Naive thymus-derived CD4-positive, alpha-beta T cell (primary cell): ENCODE measurements around the gene SERPINE1. TPM values are rescaled to one million over a fixed set of nuclear protein-coding genes. Genes with fewer than 3 reads are reported as not detected.
"Not testable (repeated sequence)": the region's sequence is repeated elsewhere in the genome, so short reads cannot be mapped to it uniquely, and the experiment has no call there.

Source experiments
- ATAC-seq: fragments of 150-1000 bp; cut with Tn5 transposase; 2 replicates; pipeline ENCODE4 v1.10.0; 2021; ENCODE audit warnings: mild to moderate bottlenecking, moderate library complexity
- CTCF ChIA-PET: fragments of 350-600 bp; sonication (Branson Sonifier 250); formaldehyde crosslinking; loops from one replicate; lab custom pipeline; 2021; ENCODE audit warnings: antibody characterized with exemption; lab: Charles Lee
- POLR2A ChIA-PET: fragments of 350-600 bp; sonication (Branson Sonifier 250); formaldehyde crosslinking; loops from one replicate; lab custom pipeline; 2021; ENCODE audit warnings: antibody characterized with exemption, inconsistent platforms; lab: Charles Lee
- DNase-seq, 9 donors: peaks; one replicate each; pipeline versions ENCODE4 v3.0.0 to v3.0.0-alpha.2; 2020 to 2022; ENCODE audit warnings: mixed read lengths in 1 of 9
- H3K27ac ChIP-seq: one replicate; pipeline ENCODE4 v1.7.0; 2013; ENCODE audit warnings: mild to moderate bottlenecking, low read depth, low read length, moderate library complexity
- H3K27me3 ChIP-seq, 2 donors: one replicate each; pipeline ENCODE4 v1.7.0; 2013; ENCODE audit warnings: low read length in 2 of 2, mild to moderate bottlenecking in 2 of 2, moderate library complexity in 2 of 2; ENCODE audit not compliant: control insufficient read depth in 2 of 2, insufficient read depth in 2 of 2
- H3K36me3 ChIP-seq, 3 experiments: 1 replicate in 2 of 3; 2 replicates in 1 of 3; pipeline ENCODE4 v1.7.0; 2013; ENCODE audit warnings: low read length in 3 of 3, mild to moderate bottlenecking in 3 of 3, moderate library complexity in 1 of 3; ENCODE audit not compliant: insufficient read depth in 3 of 3, control insufficient read depth in 2 of 3
- H3K4me1 ChIP-seq, 2 donors: one replicate each; pipeline ENCODE4 v1.7.0; 2013; ENCODE audit warnings: low read length in 2 of 2, mild to moderate bottlenecking in 2 of 2, moderate library complexity in 1 of 2; ENCODE audit not compliant: control insufficient read depth in 2 of 2, insufficient read depth in 2 of 2
- H3K4me3 ChIP-seq: 2 replicates; pipeline ENCODE4 v1.7.0; 2013; ENCODE audit warnings: mild to moderate bottlenecking, low read length
- H3K9me3 ChIP-seq, 3 experiments: 1 replicate in 2 of 3; 2 replicates in 1 of 3; pipeline ENCODE4 v1.7.0; 2013; ENCODE audit warnings: low read length in 3 of 3; ENCODE audit not compliant: control insufficient read depth in 2 of 3
- H3K27ac Mint-ChIP-seq, 9 donors: one replicate each; pipeline ENCODE4 v1.8.0; 2020 to 2022; ENCODE audit warnings: mixed read lengths in 9 of 9, mild to moderate bottlenecking in 8 of 9, moderate library complexity in 5 of 9, inconsistent platforms in 2 of 9
- H3K27me3 Mint-ChIP-seq, 5 donors: one replicate each; pipeline ENCODE4 v1.8.0; 2021 to 2022; ENCODE audit warnings: mixed read lengths in 5 of 5, mild to moderate bottlenecking in 1 of 5
- H3K36me3 Mint-ChIP-seq, 5 donors: one replicate each; pipeline ENCODE4 v1.8.0; 2020 to 2022; ENCODE audit warnings: mixed read lengths in 5 of 5, mild to moderate bottlenecking in 3 of 5, inconsistent platforms in 1 of 5
- H3K4me1 Mint-ChIP-seq, 7 donors: one replicate each; pipeline ENCODE4 v1.8.0; 2020 to 2022; ENCODE audit warnings: mixed read lengths in 7 of 7, mild to moderate bottlenecking in 3 of 7, inconsistent platforms in 1 of 7
- H3K4me3 Mint-ChIP-seq, 10 donors: one replicate each; pipeline ENCODE4 v1.8.0; 2020 to 2022; ENCODE audit warnings: mild to moderate bottlenecking in 10 of 10, mixed read lengths in 10 of 10, moderate library complexity in 6 of 10, inconsistent platforms in 2 of 10
- H3K9me3 Mint-ChIP-seq, 11 donors: one replicate each; pipeline ENCODE4 v1.8.0; 2020 to 2022; ENCODE audit warnings: mixed read lengths in 11 of 11, mild to moderate bottlenecking in 4 of 11, inconsistent platforms in 1 of 11, moderate library complexity in 1 of 11
- intact Hi-C, 2 donors: fragments of 100-400 bp; cut with micrococcal nuclease; formaldehyde crosslinking; loops; one replicate each; pipeline ENCODE4 v1.15.1; 2023
- polyA plus RNA-seq, 2 donors: library from polyadenylated mRNA; unstranded; fragments of 300-500 nt; fragmentation: Illumina TruSeq; gene quantifications; one replicate each; pipeline ENCODE4 v1.2.3, GENCODE V29; 2021
- total RNA-seq, 6 experiments: library from RNA in 5 of 6; stranded (reverse) in 5 of 6; gene quantifications; 1 replicate in 5 of 6; 2 replicates in 1 of 6; pipeline ENCODE4 v1.2.3 and lab custom pipeline; 2021 to 2026

Gene SERPINE1
- total and polyA plus RNA-seq, 7 experiments from 2014 or later, result 0.08 to 0.56 (median 0.36) TPM; not detected in 4

GRCh38 chr7:101087334-101088068 lies 39.4 kb upstream of the SERPINE1 start:
- POLR2A ChIA-PET, result no interaction called here
- H3K4me1 ChIP-seq, result peaks cover 10 to 15% of the 10 kb centered on the region in 2 donors
- DNase-seq, result no peak
- no peak overlapping the region for H3K27ac ChIP-seq
- Mint-ChIP-seq H3K27ac (peak overlapping the region in 1 of 9 donors; percentile 73), H3K36me3 (peaks cover 0 to 22% (median 10%) of the 10 kb centered on the region in 5 donors), H3K4me3 (peak overlapping the region in 3 of 10 donors; percentile 91 to 98 (median 94)), H3K4me1 (peaks cover 23 to 52% (median 35%) of the 10 kb centered on the region in 7 donors), H3K27me3 (no peaks in the 10 kb centered on the region), H3K9me3 (no peaks in the 10 kb centered on the region)
- intact Hi-C loops, result loop anchor here in 1 of 2 donors (5.0 kb wide), 1 partner anchor 50 kb away; no protein-coding TSS in a partner anchor
- CTCF ChIA-PET, result interaction anchor here (0.5 kb wide), 1 partner anchor 188 kb away, joined by 6 read pairs; no protein-coding TSS in a partner anchor
- H3K9me3 ChIP-seq, result no peaks in the 10 kb centered on the region
- H3K36me3 ChIP-seq, result peaks cover 0 to 46% (median 12%) of the 10 kb centered on the region in 3 experiments
- no peak for ATAC-seq
- H3K27me3 ChIP-seq, result no peaks in the 10 kb centered on the region
- no peak overlapping the region for H3K4me3 ChIP-seq

GRCh38 chr7:101088069-101088425 lies 38.9 kb upstream of the SERPINE1 start:
- Mint-ChIP-seq H3K27ac (peak overlapping the region in 1 of 9 donors; percentile 56), H3K9me3 (no peaks in the 10 kb centered on the region), H3K4me3 (no peak overlapping the region), H3K36me3 (peaks cover 0 to 22% (median 10%) of the 10 kb centered on the region in 5 donors), H3K4me1 (peaks cover 23 to 54% (median 35%) of the 10 kb centered on the region in 7 donors), H3K27me3 (no peaks in the 10 kb centered on the region)
- peaks cover 10 to 15% of the 10 kb centered on the region in 2 donors for H3K4me1 ChIP-seq
- CTCF ChIA-PET, result interaction anchor here (0.5 kb wide), 1 partner anchor 188 kb away, joined by 6 read pairs; no protein-coding TSS in a partner anchor
- intact Hi-C loops, result loop anchor here in 1 of 2 donors (5.0 kb wide), 1 partner anchor 49 kb away; no protein-coding TSS in a partner anchor
- H3K27ac ChIP-seq, result no peak overlapping the region
- peaks cover 0 to 46% (median 12%) of the 10 kb centered on the region in 3 experiments for H3K36me3 ChIP-seq
- no peak for ATAC-seq
- POLR2A ChIA-PET, result no interaction called here
- no peaks in the 10 kb centered on the region for H3K9me3 ChIP-seq
- H3K4me3 ChIP-seq, result no peak overlapping the region
- DNase-seq, result no peak
- H3K27me3 ChIP-seq, result no peaks in the 10 kb centered on the region

- ATAC-seq (no peak), DNase-seq (no peak)
- ChIA-PET POLR2A (no interaction called here), CTCF (no interaction called here)
- Histone ChIP-seq H3K36me3 (peaks cover 0 to 46% (median 12%) of the 10 kb centered on the region in 3 experiments), H3K4me3 (no peak overlapping the region), H3K9me3 (no peaks in the 10 kb centered on the region), H3K27me3 (no peaks in the 10 kb centered on the region), H3K27ac (no peak overlapping the region), H3K4me1 (peaks cover 10 to 15% of the 10 kb centered on the region in 2 donors)
- H3K27ac Mint-ChIP-seq, result peak overlapping the region in 2 of 9 donors; percentile 13 to 69
- intact Hi-C loops, result loop anchor here in 1 of 2 donors (5.0 kb wide), 1 partner anchor 48 kb away; no protein-coding TSS in a partner anchor
- H3K36me3 Mint-ChIP-seq, result peaks cover 2 to 24% (median 10%) of the 10 kb centered on the region in 5 donors
- H3K27me3 Mint-ChIP-seq, result no peaks in the 10 kb centered on the region
- H3K4me1 Mint-ChIP-seq, result peaks cover 26 to 56% (median 38%) of the 10 kb centered on the region in 7 donors
- H3K9me3 Mint-ChIP-seq, result no peaks in the 10 kb centered on the region
- peak overlapping the region in 2 of 10 donors; percentile 23 to 41 for H3K4me3 Mint-ChIP-seq
Observed at GRCh38 chr7:101088858-101089529, 37.9 kb upstream of the SERPINE1 start.

- peaks cover 4 to 25% (median 10%) of the 10 kb centered on the region in 5 donors for H3K36me3 Mint-ChIP-seq
- H3K4me1 ChIP-seq, result peaks cover 10 to 11% of the 10 kb centered on the region in 2 donors
- DNase-seq, result no peak
- no peak overlapping the region for H3K27ac ChIP-seq
- peaks cover 0 to 46% (median 12%) of the 10 kb centered on the region in 3 experiments for H3K36me3 ChIP-seq
- no peaks in the 10 kb centered on the region for H3K27me3 ChIP-seq
- ATAC-seq, result no peak
- POLR2A ChIA-PET, result interaction anchor here (0.6 to 1.0 kb wide), 2 partner anchors 8 to 241 kb away, joined by 3 to 4 read pairs; no protein-coding TSS in a partner anchor
- no peak overlapping the region for H3K4me3 ChIP-seq
- H3K4me1 Mint-ChIP-seq, result peaks cover 26 to 56% (median 38%) of the 10 kb centered on the region in 7 donors
- intact Hi-C loops, result loop anchor here in 1 of 2 donors (5.0 kb wide), 1 partner anchor 47 kb away; no protein-coding TSS in a partner anchor
- H3K27ac Mint-ChIP-seq, result no peak overlapping the region
- peak overlapping the region in 3 of 10 donors; percentile 23 to 41 (median 34) for H3K4me3 Mint-ChIP-seq
- H3K9me3 ChIP-seq, result no peaks in the 10 kb centered on the region
- no peaks in the 10 kb centered on the region for H3K27me3 Mint-ChIP-seq
- no peaks in the 10 kb centered on the region for H3K9me3 Mint-ChIP-seq
- CTCF ChIA-PET, result no interaction called here
Observed at GRCh38 chr7:101089876-101090275, 37.0 kb upstream of the SERPINE1 start.

- H3K27ac Mint-ChIP-seq, H3K27ac ChIP-seq, intact Hi-C loops, H3K9me3 Mint-ChIP-seq, H3K4me3 ChIP-seq, POLR2A ChIA-PET, H3K4me3 Mint-ChIP-seq, H3K27me3 Mint-ChIP-seq, DNase-seq, H3K9me3 ChIP-seq, ATAC-seq, CTCF ChIA-PET, H3K4me1 ChIP-seq, H3K27me3 ChIP-seq: not testable (repeated sequence)
- Mint-ChIP-seq H3K4me1 (peaks cover 18 to 45% (median 29%) of the 10 kb centered on the region in 7 donors), H3K36me3 (peaks cover 4 to 16% (median 10%) of the 10 kb centered on the region in 5 donors)
- peaks cover 0 to 37% (median 12%) of the 10 kb centered on the region in 3 experiments for H3K36me3 ChIP-seq
Observed at GRCh38 chr7:101092266-101092905, 34.5 kb upstream of the SERPINE1 start.

GRCh38 chr7:101093906-101094305 lies 33.0 kb upstream of the SERPINE1 start:
- ATAC-seq, result no peak
- H3K9me3 Mint-ChIP-seq, result no peaks in the 10 kb centered on the region
- Histone ChIP-seq H3K27ac (no peak overlapping the region), H3K9me3 (no peaks in the 10 kb centered on the region), H3K27me3 (no peaks in the 10 kb centered on the region), H3K4me3 (no peak overlapping the region), H3K4me1 (peaks cover 0 to 5% of the 10 kb centered on the region in 2 donors), H3K36me3 (peaks cover 0 to 22% (median 5%) of the 10 kb centered on the region in 3 experiments)
- H3K36me3 Mint-ChIP-seq, result peaks cover 4 to 15% (median 10%) of the 10 kb centered on the region in 5 donors
- intact Hi-C loops, result no loop called here
- no peak for DNase-seq
- H3K4me1 Mint-ChIP-seq, result peaks cover 18 to 44% (median 31%) of the 10 kb centered on the region in 7 donors
- H3K27me3 Mint-ChIP-seq, result no peaks in the 10 kb centered on the region
- POLR2A ChIA-PET, result no interaction called here
- CTCF ChIA-PET, result no interaction called here
- H3K4me3 Mint-ChIP-seq, result no peak overlapping the region
- H3K27ac Mint-ChIP-seq, result peak overlapping the region in 1 of 9 donors; percentile 36
